K562 (cell line): ENCODE results near the gene GRID2IP. TPM values are rescaled to one million over a fixed set of nuclear protein-coding genes. Genes with fewer than 3 reads are reported as not detected.

Source experiments
- ADNP ChIP-seq: fragments of 200-800 bp; sonication (Bioruptor generic); IDR thresholded peaks from 2 replicates; pipeline ENCODE4 v1.6.1; 2016; ENCODE audit warnings: missing genetic modification characterization, missing compliant biosample characterization
- CSDE1 ChIP-seq, 2 experiments: fragments of 450-650 bp; IDR thresholded peaks; 2 replicates each; pipeline ENCODE4 v1.6.1; 2016; ENCODE audit warnings: mild to moderate bottlenecking in 1 of 2
- E2F4 ChIP-seq: sonication (generic); formaldehyde crosslinking; IDR thresholded peaks from 2 replicates; pipeline ENCODE4 v1.8.0; 2022; ENCODE audit warnings: mild to moderate bottlenecking, low read depth, missing genetic modification reagents
- GTF2B ChIP-seq: IDR thresholded peaks from 2 replicates; pipeline ENCODE4 v1.6.1; 2011; ENCODE audit not compliant: insufficient read length; ENCODE audit errors: extremely low read depth
- HMG20A ChIP-seq: fragments of 450-650 bp; formaldehyde crosslinking; conservative IDR thresholded peaks from 2 replicates; pipeline ENCODE4 v1.4.0; 2020; ENCODE audit warnings: mild to moderate bottlenecking, mixed read lengths
- JUN ChIP-seq, 2 experiments: sonication (generic) in 1 of 2; formaldehyde crosslinking in 1 of 2; IDR thresholded peaks; 2 replicates each; pipeline versions ENCODE4 v1.6.1 to v1.8.0; 2012 to 2022; ENCODE audit warnings: borderline replicate concordance in 2 of 2, mild to moderate bottlenecking in 2 of 2, improper control_type of control experiment in 1 of 2, low read depth in 1 of 2, low read length in 1 of 2, missing genetic modification reagents in 1 of 2
- MBD1 ChIP-seq: fragments of 250-450 bp; sonication (Bioruptor Pico); IDR thresholded peaks from 2 replicates; pipeline ENCODE4 v1.8.0; 2022; ENCODE audit warnings: inconsistent platforms
- NBN ChIP-seq: fragments of 450-650 bp; IDR thresholded peaks from 2 replicates; pipeline ENCODE4 v1.6.1; 2016; ENCODE audit warnings: low read depth, mild to moderate bottlenecking
- NCOA1 ChIP-seq: fragments of 450-650 bp; IDR thresholded peaks from 2 replicates; pipeline ENCODE4 v1.6.1; 2016; ENCODE audit warnings: low read depth
- OTX1 ChIP-seq: fragments of 450-650 bp; formaldehyde crosslinking; IDR thresholded peaks from 2 replicates; pipeline ENCODE4 v1.4.0; 2022; ENCODE audit warnings: mild to moderate bottlenecking
- PHF21A ChIP-seq: fragments of 450-650 bp; IDR thresholded peaks from 2 replicates; pipeline ENCODE4 v1.6.1; 2017; ENCODE audit warnings: low read depth, borderline replicate concordance
- POLR3A ChIP-seq: IDR thresholded peaks from 2 replicates; pipeline ENCODE4 v1.6.1; 2011; ENCODE audit warnings: borderline replicate concordance, mild to moderate bottlenecking, moderate library complexity; ENCODE audit not compliant: insufficient read length, insufficient read depth; ENCODE audit errors: extremely low read depth
- RFX7 ChIP-seq: fragments of 250-450 bp; sonication (Bioruptor Pico); IDR thresholded peaks from 2 replicates; pipeline ENCODE4 v1.5.1; 2021; ENCODE audit warnings: mild to moderate bottlenecking
- SAFB ChIP-seq: fragments of 200-400 bp; formaldehyde crosslinking; IDR thresholded peaks from 2 replicates; pipeline ENCODE4 v1.6.1; 2017; ENCODE audit warnings: low read depth, low read length, borderline replicate concordance
- TSC22D4 ChIP-seq: fragments of 450-650 bp; IDR thresholded peaks from 2 replicates; pipeline ENCODE4 v1.6.1; 2016; ENCODE audit warnings: missing genetic modification characterization, missing biosample characterization, control low read depth
- U2AF1 ChIP-seq: fragments of 200-400 bp; formaldehyde crosslinking; optimal IDR thresholded peaks from 2 replicates; pipeline ENCODE3; 2017; ENCODE audit warnings: mild to moderate bottlenecking, low read depth, low read length, moderate library complexity
- ZBTB43 ChIP-seq: sonication (generic); formaldehyde crosslinking; IDR thresholded peaks from 2 replicates; pipeline ENCODE4 v1.8.0; 2023; ENCODE audit warnings: mild to moderate bottlenecking, missing genetic modification reagents
- ZC3H4 ChIP-seq: sonication (generic); formaldehyde crosslinking; IDR thresholded peaks from 2 replicates; pipeline ENCODE4 v1.9.0; 2021; ENCODE audit warnings: missing genetic modification reagents, borderline replicate concordance
- ZNF217 ChIP-seq: sonication (generic); formaldehyde crosslinking; IDR thresholded peaks from 2 replicates; pipeline ENCODE4 v1.8.0; 2022; ENCODE audit warnings: mild to moderate bottlenecking, missing genetic modification reagents
- ZNF24 ChIP-seq: fragments of 450-650 bp; IDR thresholded peaks from 2 replicates; pipeline ENCODE4 v1.6.1; 2016
- ZNF3 ChIP-seq: fragments of 250-450 bp; sonication (Bioruptor Pico); IDR thresholded peaks from 2 replicates; pipeline ENCODE4 v1.5.0; 2021; ENCODE audit warnings: mild to moderate bottlenecking, moderate library complexity
- ZNF561 ChIP-seq: fragments of 450-650 bp; formaldehyde crosslinking; conservative IDR thresholded peaks from 2 replicates; pipeline ENCODE4 v1.4.0; 2020; ENCODE audit warnings: mild to moderate bottlenecking, moderate library complexity
- polyA plus RNA-seq, 8 experiments: library from polyadenylated mRNA; depleted of rRNA in 4 of 8; stranded (reverse) in 5 of 8; unstranded in 3 of 8; fragments of >200 nt; fragmentation: Nextera tagmentation in 2 of 8; fragmentation: Illumina TruSeq in 1 of 8; extraction: Ambion mirVana in 2 of 8; extraction: Trizol in 1 of 8; gene quantifications; 2 replicates each; pipeline versions ENCODE4 v1.2.1 to v1.2.3, GENCODE V29; 2011 to 2014; ENCODE audit warnings: inconsistent platforms in 1 of 8, missing spikeins in 1 of 8
- total RNA-seq, 7 experiments: library from RNA; depleted of rRNA in 6 of 7; stranded (reverse); fragments of >200 nt in 6 of 7; fragmentation: Illumina TruSeq in 2 of 7; extraction: Trizol in 2 of 7; gene quantifications; 2 replicates each; pipeline versions ENCODE4 v1.2.1 to v1.2.3, GENCODE V29; 2011 to 2021; ENCODE audit warnings: low replicate concordance in 1 of 7
- TF ChIP-seq, protein P1 (sequence below): fragments of 250-450 bp; sonication (Bioruptor Pico); IDR thresholded peaks from 2 replicates; pipeline ENCODE4 v1.9.0; 2021; ENCODE audit warnings: mild to moderate bottlenecking, inconsistent platforms

Gene GRID2IP
- total and polyA plus RNA-seq, 9 of the 15 experiments (the other 6 are each of a cell fraction or from before 2014, with no cell fraction given): not detected

DNA sequence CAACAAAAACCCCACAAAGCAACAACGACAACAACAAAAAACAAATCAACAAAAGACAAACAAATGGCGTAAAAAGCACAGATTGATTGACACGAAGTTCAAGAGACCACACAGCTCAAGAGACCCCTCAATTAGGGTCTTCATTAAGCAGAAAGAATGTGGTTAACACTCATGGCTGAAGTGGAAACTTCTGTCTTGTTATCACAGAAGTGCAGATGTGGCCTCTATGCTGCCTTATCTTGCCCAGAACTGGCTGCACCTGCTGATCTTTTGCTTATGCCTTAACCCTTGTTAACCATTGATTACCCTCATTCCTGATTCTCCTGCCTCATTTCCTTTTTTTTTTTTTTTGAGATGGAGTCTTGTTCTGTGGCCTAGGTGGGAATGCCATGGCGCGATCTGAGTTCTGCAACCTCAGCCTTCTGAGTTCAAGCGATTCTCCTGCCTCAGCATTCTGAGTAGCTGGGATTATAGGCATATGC, 100.0 kb downstream of the GRID2IP start (continued):
- TF ChIP-seq CSDE1 (IDR thresholded peaks at IDR 0.05): no peak
- no peak for TF ChIP-seq SAFB
- no peak for TF ChIP-seq ZNF3 (CRISPR knock-in tag)
- TF ChIP-seq, protein P1, sequence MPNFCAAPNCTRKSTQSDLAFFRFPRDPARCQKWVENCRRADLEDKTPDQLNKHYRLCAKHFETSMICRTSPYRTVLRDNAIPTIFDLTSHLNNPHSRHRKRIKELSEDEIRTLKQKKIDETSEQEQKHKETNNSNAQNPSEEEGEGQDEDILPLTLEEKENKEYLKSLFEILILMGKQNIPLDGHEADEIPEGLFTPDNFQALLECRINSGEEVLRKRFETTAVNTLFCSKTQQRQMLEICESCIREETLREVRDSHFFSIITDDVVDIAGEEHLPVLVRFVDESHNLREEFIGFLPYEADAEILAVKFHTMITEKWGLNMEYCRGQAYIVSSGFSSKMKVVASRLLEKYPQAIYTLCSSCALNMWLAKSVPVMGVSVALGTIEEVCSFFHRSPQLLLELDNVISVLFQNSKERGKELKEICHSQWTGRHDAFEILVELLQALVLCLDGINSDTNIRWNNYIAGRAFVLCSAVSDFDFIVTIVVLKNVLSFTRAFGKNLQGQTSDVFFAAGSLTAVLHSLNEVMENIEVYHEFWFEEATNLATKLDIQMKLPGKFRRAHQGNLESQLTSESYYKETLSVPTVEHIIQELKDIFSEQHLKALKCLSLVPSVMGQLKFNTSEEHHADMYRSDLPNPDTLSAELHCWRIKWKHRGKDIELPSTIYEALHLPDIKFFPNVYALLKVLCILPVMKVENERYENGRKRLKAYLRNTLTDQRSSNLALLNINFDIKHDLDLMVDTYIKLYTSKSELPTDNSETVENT (CRISPR knock-in tag): no peak
- no peak for TF ChIP-seq RFX7 (CRISPR knock-in tag)
- no peak for TF ChIP-seq ZNF24
- no peak for TF ChIP-seq JUN (IDR thresholded peaks at IDR 0.05; ENCODE audit: borderline replicate concordance, low read depth, low read length)
- no peak for TF ChIP-seq JUN (CRISPR knock-in tag; IDR thresholded peaks at IDR 0.05; ENCODE audit: borderline replicate concordance)
- TF ChIP-seq ZNF217 (CRISPR knock-in tag): no peak
- no peak for TF ChIP-seq HMG20A (CRISPR knock-in tag)
- peak; percentile 86 for TF ChIP-seq ADNP (tag)
- TF ChIP-seq ZBTB43: no peak
- no peak for TF ChIP-seq ZC3H4
- peak; percentile 94 for TF ChIP-seq NBN
- TF ChIP-seq U2AF1: no peak
- no peak for TF ChIP-seq ZNF561
- TF ChIP-seq NCOA1: peak; percentile 80
- no peak for TF ChIP-seq MBD1 (CRISPR knock-in tag)
- no peak for TF ChIP-seq TSC22D4 (tag)
- no peak for TF ChIP-seq POLR3A
- no peak for TF ChIP-seq PHF21A
- no peak for TF ChIP-seq GTF2B
- TF ChIP-seq OTX1: no peak
- no peak for TF ChIP-seq E2F4 (CRISPR knock-in tag)
